ENCODE measurements around the gene GPC5.
A peak's percentile ranks its signal among the peaks of the same experiment; 100 is the strongest.
"Not testable (repeated sequence)": the region's sequence is repeated elsewhere in the genome, so short reads cannot be mapped to it uniquely, and the experiment has no call there.

GPC5 gene

GRCh38 chr13:92864584-92865284, 1466.3 kb downstream of the GPC5 start:
- Histone ChIP-seq H3K9ac (ENCODE audit: low read length) (no peak overlapping the region), H3K4me3 (ENCODE audit: low read length) (no peak overlapping the region), H3K9me3 (ENCODE audit: control insufficient read depth, low read length) (no peaks in the 10 kb centered on the region), H3K4me1 (ENCODE audit: control insufficient read depth, insufficient read depth, low read length) (no peaks in the 10 kb centered on the region), H3K27me3 (replicated peaks; ENCODE audit: control insufficient read depth, insufficient read depth, low read length) (no peaks in the 10 kb centered on the region), H3K36me3 (ENCODE audit: control insufficient read depth, insufficient read depth, low read length, severe bottlenecking) (no peaks in the 10 kb centered on the region)
- DNase-seq (ENCODE audit: low read depth): no peak

GRCh38 chr13:92873029-92873428, 1474.6 kb downstream of the GPC5 start:
- no peaks in the 10 kb centered on the region for H3K4me1 ChIP-seq (ENCODE audit: control insufficient read depth, insufficient read depth, low read length)
- H3K4me3 ChIP-seq (ENCODE audit: low read length): no peak overlapping the region
- no peak for DNase-seq (ENCODE audit: low read depth)
- H3K9me3 ChIP-seq (ENCODE audit: control insufficient read depth, low read length): no peaks in the 10 kb centered on the region
- no peak overlapping the region for H3K9ac ChIP-seq (ENCODE audit: low read length)
- no peaks in the 10 kb centered on the region for H3K27me3 ChIP-seq (replicated peaks; ENCODE audit: control insufficient read depth, insufficient read depth, low read length)
- H3K36me3 ChIP-seq (ENCODE audit: control insufficient read depth, insufficient read depth, low read length, severe bottlenecking): no peaks in the 10 kb centered on the region

- DNase-seq (ENCODE audit: low read depth): no peak
- Histone ChIP-seq H3K4me1 (ENCODE audit: control insufficient read depth, insufficient read depth, low read length) (no peaks in the 10 kb centered on the region), H3K9ac (ENCODE audit: low read length) (no peak overlapping the region), H3K27me3 (replicated peaks; ENCODE audit: control insufficient read depth, insufficient read depth, low read length) (no peaks in the 10 kb centered on the region), H3K36me3 (ENCODE audit: control insufficient read depth, insufficient read depth, low read length, severe bottlenecking) (no peaks in the 10 kb centered on the region), H3K4me3 (ENCODE audit: low read length) (no peak overlapping the region), H3K9me3 (ENCODE audit: control insufficient read depth, low read length) (no peaks in the 10 kb centered on the region)
Observed at GRCh38 chr13:92886535-92887077, 1488.2 kb downstream of the GPC5 start.

DNA sequence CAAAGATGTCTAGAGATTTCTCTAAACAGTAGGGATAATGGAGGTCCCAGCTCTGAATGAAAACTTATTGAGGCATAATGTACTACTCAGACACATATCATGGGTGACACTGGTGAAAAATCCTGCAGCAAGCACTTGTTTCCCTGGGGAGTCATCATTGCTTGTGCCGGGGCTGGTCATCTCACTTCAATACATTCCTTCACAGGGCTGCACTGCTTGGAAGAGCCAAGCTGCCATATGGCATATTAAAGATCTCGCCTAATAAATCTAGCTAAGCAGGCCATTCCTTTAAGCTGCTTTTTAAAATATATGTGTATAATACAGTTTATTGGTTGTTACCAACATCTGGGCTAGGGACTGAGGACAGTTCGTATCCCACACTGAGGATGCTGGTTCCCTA, 1496.0 kb downstream of the GPC5 start:
- H3K4me3 ChIP-seq (ENCODE audit: low read length): no peak overlapping the region
- no peak for DNase-seq (ENCODE audit: low read depth)
- peaks cover 9% of the 10 kb centered on the region for H3K9me3 ChIP-seq (ENCODE audit: control insufficient read depth, low read length)
- H3K36me3 ChIP-seq (ENCODE audit: control insufficient read depth, insufficient read depth, low read length, severe bottlenecking): no peaks in the 10 kb centered on the region
- H3K4me1 ChIP-seq (ENCODE audit: control insufficient read depth, insufficient read depth, low read length): no peaks in the 10 kb centered on the region
- H3K27me3 ChIP-seq (replicated peaks; ENCODE audit: control insufficient read depth, insufficient read depth, low read length): no peaks in the 10 kb centered on the region
- H3K9ac ChIP-seq (ENCODE audit: low read length): no peak overlapping the region

- peak; percentile 24 for DNase-seq (ENCODE audit: low read depth)
- Histone ChIP-seq H3K27me3 (replicated peaks; ENCODE audit: control insufficient read depth, insufficient read depth, low read length) (no peaks in the 10 kb centered on the region), H3K36me3 (ENCODE audit: control insufficient read depth, insufficient read depth, low read length, severe bottlenecking) (no peaks in the 10 kb centered on the region), H3K9ac (ENCODE audit: low read length) (no peak overlapping the region), H3K9me3 (ENCODE audit: control insufficient read depth, low read length) (peaks cover 9% of the 10 kb centered on the region), H3K4me3 (ENCODE audit: low read length) (no peak overlapping the region), H3K4me1 (ENCODE audit: control insufficient read depth, insufficient read depth, low read length) (no peaks in the 10 kb centered on the region)
Observed at GRCh38 chr13:92896842-92897241, 1498.4 kb downstream of the GPC5 start.

- not testable (repeated sequence) for H3K9me3 ChIP-seq (ENCODE audit: control insufficient read depth, low read length); H3K36me3 ChIP-seq (ENCODE audit: control insufficient read depth, insufficient read depth, low read length, severe bottlenecking); H3K4me3 ChIP-seq (ENCODE audit: low read length); H3K4me1 ChIP-seq (ENCODE audit: control insufficient read depth, insufficient read depth, low read length); DNase-seq (ENCODE audit: low read depth); H3K9ac ChIP-seq (ENCODE audit: low read length); H3K27me3 ChIP-seq (replicated peaks; ENCODE audit: control insufficient read depth, insufficient read depth, low read length)
Observed at GRCh38 chr13:92898946-92899345, 1500.5 kb downstream of the GPC5 start.

DNA sequence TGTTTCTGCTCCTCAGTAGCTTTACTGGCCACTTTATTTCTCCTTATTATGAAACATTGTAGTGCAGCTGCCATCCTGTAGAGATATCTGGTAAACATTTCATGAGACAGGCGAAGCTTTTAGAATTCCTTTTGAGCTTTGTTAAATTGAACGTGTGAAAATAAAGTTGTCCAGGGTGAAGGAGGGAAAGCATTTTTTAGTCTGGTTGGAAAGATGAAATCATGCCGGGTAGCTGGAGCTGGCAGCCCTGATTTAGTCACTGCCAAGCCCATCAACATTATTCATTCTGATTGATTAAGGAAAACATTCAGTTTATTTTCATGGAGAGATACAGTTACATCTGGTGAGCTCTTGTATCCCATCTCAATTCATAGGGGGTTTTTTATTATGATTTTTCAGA, 1502.0 kb downstream of the GPC5 start:
- no peaks in the 10 kb centered on the region for H3K4me1 ChIP-seq (ENCODE audit: control insufficient read depth, insufficient read depth, low read length)
- H3K27me3 ChIP-seq (replicated peaks; ENCODE audit: control insufficient read depth, insufficient read depth, low read length): no peaks in the 10 kb centered on the region
- H3K9ac ChIP-seq (ENCODE audit: low read length): no peak overlapping the region
- H3K4me3 ChIP-seq (ENCODE audit: low read length): no peak overlapping the region
- no peak for DNase-seq (ENCODE audit: low read depth)
- H3K36me3 ChIP-seq (ENCODE audit: control insufficient read depth, insufficient read depth, low read length, severe bottlenecking): no peaks in the 10 kb centered on the region
- peaks cover 13% of the 10 kb centered on the region for H3K9me3 ChIP-seq (ENCODE audit: control insufficient read depth, low read length)

- DNase-seq (ENCODE audit: low read depth): no peak
- H3K9me3 ChIP-seq (ENCODE audit: control insufficient read depth, low read length): peaks cover 13% of the 10 kb centered on the region
- H3K36me3 ChIP-seq (ENCODE audit: control insufficient read depth, insufficient read depth, low read length, severe bottlenecking): no peaks in the 10 kb centered on the region
- H3K4me3 ChIP-seq (ENCODE audit: low read length): no peak overlapping the region
- no peaks in the 10 kb centered on the region for H3K4me1 ChIP-seq (ENCODE audit: control insufficient read depth, insufficient read depth, low read length)
- no peak overlapping the region for H3K9ac ChIP-seq (ENCODE audit: low read length)
- no peaks in the 10 kb centered on the region for H3K27me3 ChIP-seq (replicated peaks; ENCODE audit: control insufficient read depth, insufficient read depth, low read length)
Observed at GRCh38 chr13:92901739-92902138, 1503.3 kb downstream of the GPC5 start.

DNA sequence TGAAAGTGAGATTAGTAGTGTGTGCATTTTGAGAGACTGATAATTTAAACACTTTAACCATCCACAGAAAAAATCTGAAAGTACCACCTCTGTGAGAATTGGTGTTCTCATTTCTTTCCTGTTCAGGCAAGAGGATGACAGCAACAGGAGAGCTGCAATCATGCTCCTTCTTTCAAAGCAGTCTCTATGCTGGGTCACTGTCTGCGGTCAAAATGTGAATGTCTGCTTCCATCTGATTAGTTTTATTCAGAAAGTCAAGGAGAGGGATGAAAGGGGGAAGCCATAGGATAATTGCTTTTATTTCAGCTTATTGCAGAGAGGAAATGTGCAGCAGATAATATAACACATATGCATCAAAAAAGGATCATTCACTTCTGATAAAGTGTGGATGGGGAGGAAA, 1514.2 kb downstream of the GPC5 start:
- H3K4me3 ChIP-seq (ENCODE audit: low read length): no peak overlapping the region
- H3K27me3 ChIP-seq (replicated peaks; ENCODE audit: control insufficient read depth, insufficient read depth, low read length): no peaks in the 10 kb centered on the region
- no peak for DNase-seq (ENCODE audit: low read depth)
- no peaks in the 10 kb centered on the region for H3K9me3 ChIP-seq (ENCODE audit: control insufficient read depth, low read length)
- H3K4me1 ChIP-seq (ENCODE audit: control insufficient read depth, insufficient read depth, low read length): no peaks in the 10 kb centered on the region
- H3K36me3 ChIP-seq (ENCODE audit: control insufficient read depth, insufficient read depth, low read length, severe bottlenecking): no peaks in the 10 kb centered on the region
- H3K9ac ChIP-seq (ENCODE audit: low read length): no peak overlapping the region

DNA sequence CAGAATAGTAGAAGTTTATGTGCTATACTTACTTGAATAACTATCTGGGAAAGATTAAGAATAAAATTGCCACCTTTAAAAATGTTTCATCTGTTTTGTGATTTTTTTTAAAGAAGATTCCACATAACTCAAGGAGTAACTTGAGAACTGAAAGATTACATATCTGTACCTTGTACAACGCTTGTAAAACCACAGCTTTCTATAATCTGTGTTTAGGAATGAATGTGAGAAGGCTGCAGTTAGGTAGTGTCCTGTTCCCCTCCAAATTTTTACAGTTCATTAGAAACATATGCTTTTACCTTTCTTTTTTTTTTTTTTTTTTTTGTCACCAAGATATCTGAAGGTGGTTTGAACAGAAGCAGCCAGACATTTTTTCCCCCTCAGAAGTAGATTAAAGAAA, 1515.4 kb downstream of the GPC5 start:
- Histone ChIP-seq H3K36me3 (ENCODE audit: control insufficient read depth, insufficient read depth, low read length, severe bottlenecking) (no peaks in the 10 kb centered on the region), H3K4me3 (ENCODE audit: low read length) (no peak overlapping the region), H3K9me3 (ENCODE audit: control insufficient read depth, low read length) (no peaks in the 10 kb centered on the region), H3K9ac (ENCODE audit: low read length) (no peak overlapping the region), H3K4me1 (ENCODE audit: control insufficient read depth, insufficient read depth, low read length) (no peaks in the 10 kb centered on the region), H3K27me3 (replicated peaks; ENCODE audit: control insufficient read depth, insufficient read depth, low read length) (no peaks in the 10 kb centered on the region)
- no peak for DNase-seq (ENCODE audit: low read depth)

All from adipocyte (in vitro differentiated cells).